HG03039 (cell line): ENCODE results near the gene ARHGAP4.

Experiments
- ATAC-seq: cut with Tn5 transposase; IDR thresholded peaks from one replicate; pipeline ENCODE4 v1.9.1; 2021; ENCODE audit warnings: mild to moderate bottlenecking, moderate library complexity; ENCODE audit not compliant: unreplicated experiment

ARHGAP4 gene

GRCh38 chrX:153928846-153929245 lies 2.8 kb upstream of the ARHGAP4 start:
- no peak for ATAC-seq

GRCh38 chrX:153927922-153928760 lies 2.1 kb upstream of the ARHGAP4 start:
- peak; percentile 68 for ATAC-seq

DNA sequence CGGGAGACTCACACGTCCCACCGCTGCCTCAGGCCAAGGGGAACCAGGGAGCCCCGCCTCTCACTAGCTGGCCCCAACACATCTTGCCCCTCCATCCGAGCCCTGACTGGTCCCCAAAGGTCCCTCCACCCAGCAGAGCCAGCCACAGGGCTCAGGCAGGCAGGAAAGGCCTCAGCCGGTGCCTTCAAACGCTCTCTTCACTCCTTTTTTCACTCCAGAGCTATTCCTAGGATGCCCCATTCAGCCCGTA lies 1.5 kb upstream of the ARHGAP4 start:
- no peak for ATAC-seq

GRCh38 chrX:153926858-153927671 lies 1.0 kb upstream of the ARHGAP4 start:
- ATAC-seq: no peak

- ATAC-seq: no peak
These were observed 441 bp upstream of the ARHGAP4 start for GRCh38 chrX:153926552-153926857.

GRCh38 chrX:153925387-153925738 lies 701 bp downstream of the ARHGAP4 start:
- ATAC-seq: no peak

GRCh38 chrX:153924149-153924861 lies 1.8 kb downstream of the ARHGAP4 start:
- no peak for ATAC-seq

GRCh38 chrX:153922932-153923857 lies 2.9 kb downstream of the ARHGAP4 start:
- no peak for ATAC-seq

GRCh38 chrX:153921511-153922446 lies 4.3 kb downstream of the ARHGAP4 start:
- ATAC-seq: no peak

DNA sequence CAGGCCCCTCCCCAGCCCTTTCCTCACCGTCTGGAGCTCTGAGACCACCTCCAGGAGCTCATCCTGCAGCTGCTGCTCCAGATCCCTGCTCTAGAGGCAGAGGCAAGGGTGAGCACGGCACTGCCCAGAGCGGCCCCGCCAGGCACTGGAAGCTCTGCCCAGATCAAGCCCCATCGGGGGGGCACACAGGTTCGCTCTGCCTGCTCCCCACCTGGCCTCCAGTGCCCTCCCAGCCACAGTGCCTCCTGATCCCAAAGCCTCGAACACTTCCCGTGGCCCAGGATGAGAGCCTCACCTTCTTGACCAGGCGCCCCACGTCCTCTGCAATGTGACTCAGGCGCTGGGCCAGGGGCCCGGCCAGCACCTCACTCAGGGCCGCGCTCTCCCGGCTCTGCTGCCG lies 5.0 kb downstream of the ARHGAP4 start:
- no peak for ATAC-seq

DNA sequence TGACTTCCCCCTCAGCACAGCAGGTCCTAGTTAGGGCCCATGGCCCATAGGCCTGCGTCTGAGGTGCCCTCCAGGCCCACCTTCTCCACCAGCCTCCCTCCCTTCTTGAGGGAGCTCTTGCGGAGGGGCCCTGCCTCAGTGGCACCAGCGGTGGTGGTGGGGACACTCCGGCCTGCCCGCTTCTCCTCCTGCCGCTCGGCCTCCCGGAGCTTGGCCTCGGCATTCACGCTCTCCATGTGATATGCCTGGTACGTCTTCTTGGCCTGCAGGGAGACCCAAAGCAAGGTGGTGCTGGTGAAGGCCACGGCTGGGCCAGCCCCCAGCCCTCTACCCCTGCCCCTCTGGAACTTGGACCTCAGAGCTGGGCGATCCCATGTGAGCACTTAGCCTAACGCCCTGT lies 5.5 kb downstream of the ARHGAP4 start:
- no peak for ATAC-seq

DNA sequence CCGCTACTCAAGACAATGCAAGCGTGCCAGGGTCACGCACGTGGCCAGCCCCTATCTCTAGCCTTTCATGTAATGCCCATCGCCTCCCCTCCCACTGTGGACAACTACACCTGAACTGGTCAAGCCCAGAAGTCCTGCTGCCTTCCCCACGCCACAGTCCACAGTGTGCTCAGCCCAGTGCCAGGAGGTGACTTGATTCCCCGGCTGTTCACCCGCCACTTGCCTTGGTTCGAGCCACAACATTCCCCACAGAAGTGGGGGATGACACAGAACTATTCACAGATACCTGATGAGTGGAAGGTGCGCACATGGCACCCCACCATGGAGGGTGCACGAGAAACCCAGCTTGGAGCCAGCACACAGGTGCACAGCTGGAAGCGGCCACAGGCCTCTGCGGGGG lies 6.8 kb downstream of the ARHGAP4 start:
- no peak for ATAC-seq

GRCh38 chrX:153917869-153918268 lies 8.2 kb downstream of the ARHGAP4 start:
- no peak for ATAC-seq

- no peak for ATAC-seq
These were observed 12.4 kb downstream of the ARHGAP4 start for GRCh38 chrX:153913701-153914100.

DNA sequence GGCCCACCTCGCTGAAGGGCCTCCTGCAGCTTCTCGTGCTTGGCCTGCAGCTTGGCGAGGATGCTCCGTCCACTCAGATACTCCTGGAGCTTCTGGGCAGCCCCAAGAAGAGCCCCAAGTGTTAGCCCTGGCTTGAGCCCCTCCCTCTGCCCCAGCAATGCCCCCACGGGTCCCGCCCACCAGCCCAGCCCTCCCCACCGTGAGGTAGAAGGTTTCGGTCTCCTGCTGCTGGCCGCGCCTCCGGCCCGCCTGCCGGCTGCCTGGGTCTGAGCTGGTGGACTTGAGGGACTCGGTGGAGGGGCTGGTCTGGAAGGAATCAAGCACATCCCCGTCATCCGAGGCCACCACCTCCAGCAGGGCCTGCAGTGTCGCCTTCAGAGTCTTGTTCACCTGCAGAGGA lies 12.9 kb downstream of the ARHGAP4 start:
- ATAC-seq: no peak

- no peak for ATAC-seq
These were observed 14.3 kb downstream of the ARHGAP4 start for GRCh38 chrX:153911798-153912197.

GRCh38 chrX:153910446-153910845 lies 15.6 kb downstream of the ARHGAP4 start:
- ATAC-seq: no peak

GRCh38 chrX:153909980-153910360 lies 16.1 kb downstream of the ARHGAP4 start:
- ATAC-seq: no peak

DNA sequence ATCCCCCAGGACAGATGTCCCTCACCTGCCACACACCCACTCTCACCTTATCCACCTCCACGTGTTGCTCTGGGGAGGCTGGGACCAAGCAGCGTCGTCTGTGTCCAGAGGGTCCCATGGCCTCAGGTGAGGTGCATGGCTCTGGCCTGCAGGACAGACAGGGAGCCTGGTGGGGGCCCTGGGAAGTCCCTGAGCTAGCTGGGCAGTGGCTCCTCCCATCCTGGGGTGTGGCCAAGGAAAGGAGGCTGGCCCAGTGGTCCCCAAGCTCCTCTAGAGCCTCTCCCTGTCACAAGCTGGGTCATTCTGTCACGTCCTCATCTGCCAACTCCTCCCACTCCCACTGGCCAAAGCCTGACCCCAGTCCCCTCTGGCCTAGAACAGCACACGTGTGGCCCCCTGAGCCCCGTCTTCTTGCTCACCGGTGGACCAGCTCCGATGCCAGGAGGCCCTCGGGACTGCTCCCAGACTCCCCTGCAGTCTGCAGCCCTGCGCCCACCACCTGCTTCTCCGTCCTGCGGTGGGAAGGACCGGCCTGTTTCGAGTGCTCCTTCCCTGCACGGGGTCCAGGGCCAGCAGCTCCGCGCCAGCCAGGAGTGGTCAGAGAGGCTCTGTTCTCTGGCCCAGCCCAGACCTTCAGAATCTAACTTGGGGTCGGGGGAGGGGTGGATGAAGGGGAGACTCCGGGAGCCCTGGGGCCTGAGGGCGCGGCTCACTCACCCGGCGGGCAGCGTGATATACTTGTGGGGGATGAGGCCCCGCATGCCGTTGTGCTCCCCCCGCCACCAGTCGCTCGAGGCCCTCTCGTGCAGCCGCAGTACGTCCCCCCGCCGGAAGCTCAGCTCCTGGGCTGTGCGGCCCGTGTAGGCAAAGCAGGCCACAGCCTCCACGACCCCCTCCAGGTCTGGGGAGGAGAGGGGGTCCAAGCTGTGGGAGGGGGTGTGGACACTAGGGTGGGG lies 16.8 kb downstream of the ARHGAP4 start:
- no peak for ATAC-seq
